Activated CD4-positive, alpha-beta T cell treated with anti-CD3 and anti-CD28 coated beads, Interleukin-10, Interleukin-2, amounts not matched to agents 100 ng/mL and 50 ng/mL, durations not matched to agents 16 hours and 8 hours (primary cell): ENCODE results near the gene FAM53B.

Source experiments
- DNase-seq: peaks from one replicate; pipeline ENCODE4 v3.0.0-alpha.2; 2020

FAM53B gene

GRCh38 chr10:124569623-124570470, 174.3 kb downstream of the FAM53B start:
- DNase-seq, result no peak
